HAP-1 (cell line): Measurements from ENCODE around the gene GPN2.

Experiments
- DNase-seq, 2 experiments: peaks; one replicate each; pipeline ENCODE4 v3.0.0-alpha.2; 2016 to 2020; ENCODE audit warnings: low spot score in 2 of 2
- H3K27me3 ChIP-seq: fragments of 250-450 bp; sonication (Bioruptor Pico); 2 replicates; pipeline ENCODE4 v1.5.1; 2020; ENCODE audit warnings: low read depth, mild to moderate bottlenecking, moderate library complexity
- H3K36me3 ChIP-seq: fragments of 250-450 bp; sonication (Bioruptor Pico); replicated peaks from 2 replicates; pipeline ENCODE4 v1.5.1; 2020; ENCODE audit warnings: mild to moderate bottlenecking
- H3K4me1 ChIP-seq: fragments of 250-450 bp; sonication (Bioruptor Pico); 2 replicates; pipeline ENCODE4 v1.5.1; 2020; ENCODE audit warnings: mild to moderate bottlenecking
- H3K4me3 ChIP-seq: fragments of 250-450 bp; sonication (Bioruptor Pico); 2 replicates; pipeline ENCODE4 v1.5.1; 2020; ENCODE audit warnings: mild to moderate bottlenecking, moderate library complexity
- H3K9me3 ChIP-seq: fragments of 250-450 bp; sonication (Bioruptor Pico); 2 replicates; pipeline ENCODE4 v1.5.1; 2020; ENCODE audit warnings: mild to moderate bottlenecking, moderate library complexity
- in situ Hi-C: fragments of 300-500 bp; cut with MboI; formaldehyde crosslinking; loops from 3 replicates; pipeline ENCODE4 v1.14.3; 2020; ENCODE audit warnings: low sequenced_read_pairs, inconsistent platforms, mixed read lengths

GPN2 gene

DNA sequence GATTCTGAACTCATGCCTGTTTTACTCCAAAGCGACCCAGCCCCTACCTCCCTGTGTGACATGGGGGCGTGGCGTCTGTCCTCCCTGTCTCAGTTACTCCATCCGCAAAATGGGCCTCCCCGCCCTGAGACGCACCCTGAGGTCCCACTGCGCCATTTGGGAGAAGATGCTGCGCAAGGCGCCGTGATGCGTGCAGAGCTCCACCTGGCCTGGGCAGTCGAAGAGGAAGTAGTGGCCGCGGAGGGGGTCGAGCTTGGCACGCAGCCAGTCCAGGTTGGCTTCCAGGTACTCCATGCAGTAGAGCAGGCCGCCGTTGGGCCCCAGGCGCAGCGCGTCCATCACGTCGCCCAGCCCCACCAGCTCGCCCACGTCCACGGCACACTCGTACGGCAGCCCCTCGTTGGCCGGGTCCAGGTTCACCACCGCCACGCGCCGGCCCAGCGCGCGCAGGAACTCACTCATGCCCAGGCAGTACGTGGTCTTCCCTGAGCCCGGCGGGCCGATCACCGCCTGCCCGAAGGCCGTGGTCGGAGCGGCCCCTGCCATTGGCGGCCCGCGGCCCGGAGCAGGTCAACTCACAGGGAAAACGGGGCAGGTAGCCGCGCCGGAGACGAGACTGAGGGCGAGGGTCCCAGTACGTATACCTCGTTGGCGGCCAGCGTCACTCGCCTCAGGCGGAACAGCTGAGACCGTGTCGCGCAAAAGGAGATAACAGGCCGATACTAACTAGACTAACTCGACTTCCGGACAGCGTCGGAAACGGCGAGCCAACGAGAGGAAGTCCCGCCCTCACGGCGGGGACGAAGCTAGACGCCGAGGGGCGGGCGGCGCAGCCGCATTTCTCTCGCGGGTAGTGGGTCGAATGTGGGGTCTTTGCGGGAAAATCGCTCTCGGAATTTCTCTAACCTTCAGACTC, at the start of gene GPN2:
Gene GPN2, minus strand, starts transcription at position 733 of the 916 bp plus-strand sequence. Its CDS starts 187 bp downstream, at position 546.
- peaks cover 5% of the 10 kb centered on the region for H3K4me1 ChIP-seq
- in situ Hi-C loops, result no loop called here

DNA sequence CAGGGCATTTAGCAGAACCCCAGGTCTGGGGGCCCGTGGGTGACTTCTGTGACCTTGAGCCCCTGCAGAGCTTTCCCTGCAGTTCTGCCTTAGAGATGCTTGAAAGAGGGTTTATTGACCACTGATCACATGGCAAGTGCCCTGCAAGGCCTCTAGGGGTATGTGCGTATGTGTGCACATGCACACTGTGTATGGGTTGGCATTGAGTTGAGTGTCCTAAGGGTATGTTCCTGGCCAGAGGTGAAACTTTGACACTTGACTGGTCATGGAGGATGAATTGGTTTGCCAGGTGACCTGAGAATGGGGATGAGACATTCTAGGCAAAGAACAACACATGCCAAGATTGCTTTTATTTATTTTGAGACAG, 48.6 kb upstream of the GPN2 start:
- H3K9me3 ChIP-seq, result no peaks in the 10 kb centered on the region
- DNase-seq, result no peak
- no peaks in the 10 kb centered on the region for H3K4me1 ChIP-seq
- H3K27me3 ChIP-seq, result no peaks in the 10 kb centered on the region
- no peak overlapping the region for H3K4me3 ChIP-seq
- in situ Hi-C loops, result no loop called here
- H3K36me3 ChIP-seq, result peaks cover 62% of the 10 kb centered on the region

More for the DNA sequence above, at the start of gene GPN2:
- Histone ChIP-seq H3K9me3 (no peaks in the 10 kb centered on the region), H3K36me3 (peaks cover 65% of the 10 kb centered on the region), H3K4me3 (peak within 1 kb of the TSS; percentile 97), H3K27me3 (no peaks in the 10 kb centered on the region)
- peak; percentile 82 to 85 for DNase-seq

DNA sequence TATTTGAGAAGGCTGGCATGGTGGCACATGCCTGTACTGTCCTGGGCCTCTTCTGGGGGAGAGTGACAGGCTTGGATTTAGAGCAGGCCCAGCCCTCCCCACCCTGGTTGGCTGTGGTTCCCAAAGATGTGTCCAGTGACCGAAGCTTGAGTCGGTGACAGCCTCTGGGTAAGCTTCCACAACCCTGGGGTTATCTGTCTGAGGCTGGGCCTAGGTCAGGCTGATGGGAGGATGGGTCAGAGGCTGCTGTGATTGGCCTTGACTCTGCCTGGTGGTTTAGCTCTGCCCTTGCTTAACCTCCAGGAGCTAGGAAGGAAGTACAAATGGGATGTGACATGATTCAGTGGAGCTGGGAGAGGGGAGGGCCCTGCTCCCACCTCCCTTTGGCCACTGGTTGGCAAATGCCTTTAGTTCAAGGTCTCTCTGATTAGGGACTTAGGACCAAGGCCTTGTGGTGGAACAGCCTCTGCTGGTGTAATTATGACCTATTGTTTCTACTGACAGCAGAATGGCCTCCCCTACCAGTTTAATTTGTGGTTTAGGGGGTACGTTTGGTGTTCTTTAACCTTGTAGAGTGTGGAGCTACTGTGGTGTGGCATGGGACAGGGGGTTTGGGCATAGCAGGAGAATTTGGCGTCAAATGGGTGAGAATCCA, 48.0 kb upstream of the GPN2 start:
- H3K36me3 ChIP-seq, result peaks cover 62% of the 10 kb centered on the region
- H3K4me3 ChIP-seq, result no peak overlapping the region
- H3K4me1 ChIP-seq, result no peaks in the 10 kb centered on the region
- no peak for DNase-seq
- in situ Hi-C loops, result no loop called here
- H3K9me3 ChIP-seq, result no peaks in the 10 kb centered on the region
- H3K27me3 ChIP-seq, result no peaks in the 10 kb centered on the region

DNA sequence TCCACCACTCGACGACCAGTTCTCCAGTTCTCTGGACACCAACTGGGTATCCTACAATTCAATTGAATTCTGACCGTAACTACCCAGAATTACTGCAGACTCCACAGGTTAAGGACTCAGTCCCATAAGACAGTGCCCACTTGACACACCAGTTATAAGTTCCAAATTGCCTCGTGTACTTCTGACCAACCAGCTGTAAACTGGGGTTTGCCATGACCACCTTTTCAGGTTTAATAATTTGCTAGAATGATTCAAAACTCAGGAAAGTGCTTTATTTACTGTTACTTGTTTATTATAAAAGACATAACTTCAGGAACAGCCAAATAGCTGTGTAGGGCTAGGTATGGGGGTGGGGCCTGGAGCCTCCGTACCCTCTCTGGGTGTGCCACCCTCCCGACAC, 46.7 kb upstream of the GPN2 start:
- in situ Hi-C loops, result no loop called here
- no peaks in the 10 kb centered on the region for H3K27me3 ChIP-seq
- H3K4me1 ChIP-seq, result no peaks in the 10 kb centered on the region
- no peak for DNase-seq
- no peak overlapping the region for H3K4me3 ChIP-seq
- H3K36me3 ChIP-seq, result peaks cover 56% of the 10 kb centered on the region
- no peaks in the 10 kb centered on the region for H3K9me3 ChIP-seq

DNA sequence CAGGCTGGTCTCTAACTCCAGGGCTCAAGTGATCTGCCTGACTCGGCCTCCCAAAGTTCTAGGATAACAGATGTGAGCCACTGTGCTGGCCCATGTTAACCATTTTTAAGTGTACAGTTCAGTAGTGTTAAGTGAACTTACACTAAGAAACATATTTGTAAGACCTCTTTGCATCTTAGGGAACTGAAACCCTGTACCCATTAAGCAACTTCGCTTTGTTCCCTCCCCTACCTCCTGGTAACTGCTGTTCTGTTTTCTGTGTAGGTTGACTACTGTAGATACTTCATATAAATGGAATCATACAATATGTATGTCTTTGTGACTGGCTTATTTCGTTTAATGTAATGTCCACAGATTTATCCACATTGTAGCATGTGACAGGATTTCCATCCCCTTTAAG, 42.4 kb upstream of the GPN2 start:
- DNase-seq, result no peak

DNA sequence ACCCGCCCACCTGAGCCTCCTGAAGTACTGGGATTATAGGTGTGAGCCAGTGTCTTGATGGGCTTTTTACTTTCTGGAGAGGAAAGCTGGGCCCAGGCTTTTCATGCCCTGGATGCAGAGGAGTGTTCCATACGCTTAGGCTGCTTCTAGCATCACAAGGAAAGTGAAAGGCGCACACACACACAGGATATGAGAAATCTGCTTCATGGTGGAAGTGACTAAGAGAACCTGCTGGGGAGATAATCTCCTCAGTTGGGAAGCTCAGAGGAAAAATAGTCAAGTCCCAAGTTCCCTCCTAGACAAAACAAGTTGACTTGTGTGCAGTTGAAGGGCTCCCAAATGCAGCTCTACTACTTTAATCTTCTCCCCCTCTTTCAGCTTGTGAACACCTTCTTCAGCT, 33.6 kb upstream of the GPN2 start:
- Histone ChIP-seq H3K9me3 (no peaks in the 10 kb centered on the region), H3K36me3 (peaks cover 55% of the 10 kb centered on the region), H3K4me1 (peaks cover 15% of the 10 kb centered on the region), H3K27me3 (no peaks in the 10 kb centered on the region), H3K4me3 (no peak overlapping the region; the same call in 1 of the 2 replicates)
- in situ Hi-C loops, result no loop called here
- DNase-seq, result no peak

More for the DNA sequence above, 42.4 kb upstream of the GPN2 start:
- no peaks in the 10 kb centered on the region for H3K9me3 ChIP-seq
- H3K36me3 ChIP-seq, result peaks cover 68% of the 10 kb centered on the region
- no peaks in the 10 kb centered on the region for H3K27me3 ChIP-seq
- no peaks in the 10 kb centered on the region for H3K4me1 ChIP-seq
- H3K4me3 ChIP-seq, result no peak overlapping the region
- in situ Hi-C loops, result no loop called here

DNA sequence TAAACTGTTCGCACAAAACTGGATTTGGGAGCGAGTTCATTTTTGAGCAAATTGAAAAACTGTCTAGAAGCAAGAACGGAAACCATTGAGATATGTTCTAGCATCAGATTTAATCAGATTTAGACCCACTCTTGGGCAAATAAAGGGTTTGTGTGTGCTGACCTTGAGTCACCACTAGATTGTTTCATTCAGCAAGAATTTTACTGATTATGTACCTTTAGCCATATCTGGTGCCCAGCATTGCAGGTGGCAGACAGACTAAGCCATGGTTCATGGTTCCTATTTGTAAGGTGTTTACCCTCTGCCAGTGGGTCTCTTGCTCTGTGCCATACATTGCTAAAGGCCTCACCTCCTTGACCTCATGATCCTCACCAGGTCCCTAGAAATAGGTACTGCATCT, 32.8 kb upstream of the GPN2 start:
- peak overlapping the region; percentile 90 for H3K4me3 ChIP-seq
- no peak for DNase-seq
- no peaks in the 10 kb centered on the region for H3K27me3 ChIP-seq
- in situ Hi-C loops, result no loop called here
- H3K9me3 ChIP-seq, result no peaks in the 10 kb centered on the region
- peaks cover 47% of the 10 kb centered on the region for H3K36me3 ChIP-seq
- H3K4me1 ChIP-seq, result peaks cover 15% of the 10 kb centered on the region

DNA sequence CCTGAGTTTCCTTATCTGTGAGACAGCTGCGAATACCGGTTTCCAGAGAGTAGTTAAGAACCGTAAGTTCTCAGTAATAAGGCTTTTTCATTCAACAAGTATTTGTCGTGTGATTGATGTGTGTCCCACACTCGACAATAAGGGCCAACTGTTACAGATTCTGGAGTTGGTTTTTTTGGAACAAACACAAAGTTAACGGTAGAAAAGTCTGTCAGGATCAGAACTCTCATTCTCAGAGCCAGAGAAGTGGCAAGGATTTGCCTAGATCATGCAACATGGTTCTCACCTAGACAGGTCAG, 32.3 kb upstream of the GPN2 start:
- no peaks in the 10 kb centered on the region for H3K27me3 ChIP-seq
- H3K36me3 ChIP-seq, result peaks cover 42% of the 10 kb centered on the region
- in situ Hi-C loops, result no loop called here
- peaks cover 15% of the 10 kb centered on the region for H3K4me1 ChIP-seq
- peak overlapping the region; percentile 90 for H3K4me3 ChIP-seq
- no peak for DNase-seq
- no peaks in the 10 kb centered on the region for H3K9me3 ChIP-seq

DNA sequence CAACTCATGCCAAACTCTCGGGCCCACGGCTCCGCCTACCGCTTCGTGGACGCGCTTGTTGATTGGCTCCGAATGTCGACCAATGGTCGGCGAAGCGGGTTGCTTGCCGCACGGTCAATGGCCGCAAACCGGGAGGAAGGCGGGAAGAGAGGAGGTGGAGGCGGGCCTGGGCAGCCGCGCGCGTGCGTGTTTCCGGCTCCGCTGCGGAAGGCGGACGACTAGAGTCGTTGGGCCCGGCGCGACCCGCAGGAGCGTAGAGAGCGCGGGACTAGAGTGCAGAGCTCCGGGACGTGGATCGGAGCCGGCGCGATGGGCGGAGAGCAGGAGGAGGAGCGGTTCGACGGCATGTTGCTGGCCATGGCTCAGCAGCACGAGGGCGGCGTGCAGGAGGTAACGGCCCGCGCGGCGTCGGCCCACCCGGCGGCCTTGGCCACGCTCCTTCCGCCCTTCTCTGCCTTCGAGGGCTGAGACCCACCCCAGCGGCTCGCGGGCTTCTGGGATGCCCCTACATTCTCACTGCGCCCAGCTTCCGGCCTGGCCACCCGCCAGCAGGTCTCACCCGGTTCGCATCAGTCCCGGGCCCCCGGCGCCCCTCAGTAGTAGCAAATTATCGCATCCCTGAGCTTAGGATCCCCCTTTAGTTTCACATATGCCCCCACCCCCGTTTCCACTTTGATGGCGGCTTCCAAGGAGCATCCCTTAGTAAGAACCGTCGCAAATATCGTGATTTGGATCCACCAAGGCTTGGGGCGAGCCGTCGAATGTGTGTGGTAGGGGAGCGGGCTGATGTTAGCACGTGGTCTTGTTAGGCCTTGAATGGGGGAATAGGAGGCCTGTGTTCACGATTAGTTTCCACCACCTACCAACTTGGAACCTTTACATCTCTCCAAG, 31.7 kb upstream of the GPN2 start, which contains the start of gene NUDC:
Gene NUDC, plus strand, starts transcription at position 204 of the 891 bp plus-strand sequence. Its CDS starts 106 bp downstream, at position 310.
- peak; percentile 97 to 98 for DNase-seq
- Histone ChIP-seq H3K36me3 (peaks cover 39% of the 10 kb centered on the region), H3K27me3 (no peaks in the 10 kb centered on the region), H3K9me3 (no peaks in the 10 kb centered on the region), H3K4me3 (peak within 1 kb of the TSS; percentile 90), H3K4me1 (peaks cover 15% of the 10 kb centered on the region)
- in situ Hi-C loops, result no loop called here

DNA sequence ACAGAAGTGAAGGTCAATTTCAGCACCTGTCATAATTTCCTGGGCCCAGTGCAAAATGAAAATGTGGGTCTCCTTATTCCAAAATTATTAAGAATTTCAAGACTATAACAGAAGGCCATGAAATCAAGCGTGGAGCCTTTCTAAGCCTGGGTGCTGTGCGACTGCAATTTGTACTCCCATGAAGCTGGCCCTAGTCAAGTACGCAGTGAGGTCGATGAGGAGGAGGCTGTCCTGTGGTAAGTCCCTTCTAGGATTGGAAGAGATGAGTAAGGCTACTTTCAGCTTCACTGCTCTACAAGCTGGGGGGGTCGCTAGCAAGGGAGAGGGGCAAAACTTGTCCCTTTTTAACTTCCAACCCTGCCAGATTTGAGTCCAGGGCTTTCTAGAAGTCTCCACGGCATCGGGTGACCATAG, 31.1 kb upstream of the GPN2 start:
- H3K36me3 ChIP-seq, result peaks cover 33% of the 10 kb centered on the region
- peaks cover 15% of the 10 kb centered on the region for H3K4me1 ChIP-seq
- H3K9me3 ChIP-seq, result no peaks in the 10 kb centered on the region
- in situ Hi-C loops, result no loop called here
- DNase-seq, result no peak
- peak overlapping the region; percentile 90 for H3K4me3 ChIP-seq
- H3K27me3 ChIP-seq, result no peaks in the 10 kb centered on the region

DNA sequence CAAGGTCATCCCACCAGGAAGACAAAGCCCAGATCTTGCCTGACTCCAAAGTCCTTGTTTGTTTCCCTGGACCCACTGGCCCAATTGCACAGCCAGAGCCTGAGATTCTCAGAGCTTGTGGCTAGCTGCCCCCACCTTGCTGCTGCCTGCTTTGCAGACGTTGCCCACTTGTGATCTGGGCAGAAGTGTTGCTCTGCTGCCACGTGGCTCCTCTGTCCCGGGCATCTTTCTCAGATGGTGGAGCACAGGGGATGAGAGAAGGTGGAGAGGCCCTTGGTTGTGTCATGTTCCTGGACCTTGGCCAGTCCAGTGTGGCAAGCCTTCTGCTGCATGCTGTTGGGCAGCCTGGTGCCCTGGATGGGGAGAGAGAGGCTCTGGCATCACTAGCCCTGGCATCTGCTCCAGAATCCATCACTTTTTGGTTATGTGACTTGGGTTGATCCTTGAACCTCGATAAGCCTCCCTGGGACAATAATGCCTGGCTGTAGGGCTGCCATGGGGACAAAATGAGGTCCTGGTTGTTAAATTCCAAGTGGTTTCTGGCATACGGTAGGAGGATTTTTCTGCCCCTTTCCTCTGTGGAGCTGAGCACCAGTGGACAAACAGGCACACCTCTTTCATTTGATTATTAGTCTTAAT, 25.2 kb upstream of the GPN2 start:
- Histone ChIP-seq H3K36me3 (no peaks in the 10 kb centered on the region), H3K27me3 (no peaks in the 10 kb centered on the region), H3K4me1 (no peaks in the 10 kb centered on the region), H3K9me3 (no peaks in the 10 kb centered on the region), H3K4me3 (no peak overlapping the region)
- in situ Hi-C loops, result no loop called here
- DNase-seq, result no peak

DNA sequence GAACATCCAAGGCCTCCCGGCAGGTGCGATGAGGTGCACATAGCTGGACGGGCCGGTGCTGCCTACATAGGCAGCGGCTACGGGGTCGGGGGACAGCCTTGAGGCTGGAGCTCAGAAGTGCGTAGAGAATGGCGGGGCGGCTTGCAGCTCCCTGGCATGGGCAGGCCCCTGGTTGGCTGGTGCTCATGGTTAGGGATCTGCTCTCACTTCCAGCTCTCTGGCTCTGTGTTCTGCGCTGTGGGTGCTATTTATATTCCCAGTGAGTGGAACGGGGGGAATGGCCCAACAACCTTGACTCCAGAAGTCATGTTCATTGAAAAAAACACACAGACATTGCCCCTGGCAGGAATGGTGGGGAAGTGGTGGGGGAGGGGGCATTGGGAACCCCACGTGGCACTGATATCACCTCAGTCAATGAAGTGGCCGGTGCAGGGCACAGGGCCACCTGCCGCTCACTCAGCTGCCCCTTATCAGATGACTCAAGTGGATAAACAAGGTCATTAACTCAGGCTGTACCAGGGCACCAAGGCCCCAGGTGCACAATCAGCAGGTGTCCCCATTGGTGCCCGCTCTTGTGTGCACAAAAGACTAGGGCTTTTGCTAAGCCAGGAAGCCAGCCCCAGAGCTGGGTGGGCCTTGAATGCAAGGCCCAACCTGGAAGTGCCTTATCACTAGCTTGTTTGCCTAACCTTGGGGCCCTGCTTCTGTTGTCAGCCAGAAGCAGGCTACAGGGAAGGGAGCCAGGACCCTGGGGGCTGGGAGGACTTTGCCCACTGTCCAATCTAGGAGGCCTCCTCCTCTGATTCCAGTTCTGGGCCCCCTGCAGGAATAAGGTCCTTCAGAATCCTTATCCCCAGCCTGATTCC, 23.9 kb upstream of the GPN2 start, which contains the start of gene NR0B2:
Gene NR0B2, minus strand, starts transcription at position 222 of the 866 bp plus-strand sequence. Its CDS starts 35 bp downstream, at position 187.
- Histone ChIP-seq H3K4me1 (no peaks in the 10 kb centered on the region), H3K4me3 (no peak within 1 kb of the TSS), H3K27me3 (no peaks in the 10 kb centered on the region), H3K36me3 (no peaks in the 10 kb centered on the region), H3K9me3 (no peaks in the 10 kb centered on the region)
- no peak for DNase-seq
- in situ Hi-C loops, result no loop called here
